HG03280 (cell line): ENCODE results near the gene NACC2.

Source experiments
- ATAC-seq: cut with Tn5 transposase; IDR thresholded peaks from one replicate; pipeline ENCODE4 v1.9.1; 2021; ENCODE audit warnings: mild to moderate bottlenecking, moderate library complexity; ENCODE audit not compliant: unreplicated experiment

Gene NACC2

GRCh38 chr9:136095070-136096058 lies at the start of gene NACC2:
TSS of gene NACC2 (minus strand) at chr9:136095289. CDS start at chr9:136050521, 44,768 bp downstream.
- no peak for ATAC-seq

GRCh38 chr9:136144450-136144849 lies 49.4 kb upstream of the NACC2 start:
- no peak for ATAC-seq

- ATAC-seq: no peak
These were observed 48.3 kb upstream of the NACC2 start for GRCh38 chr9:136143215-136144001.

- ATAC-seq: no peak
These were observed 47.7 kb upstream of the NACC2 start for GRCh38 chr9:136142859-136143214.

GRCh38 chr9:136142414-136142796 lies 47.3 kb upstream of the NACC2 start:
- ATAC-seq: no peak

- ATAC-seq: no peak
These were observed 46.8 kb upstream of the NACC2 start for GRCh38 chr9:136141682-136142413.

- ATAC-seq: no peak
These were observed 45.9 kb upstream of the NACC2 start for GRCh38 chr9:136140966-136141365.

- no peak for ATAC-seq
These were observed 45.0 kb upstream of the NACC2 start for GRCh38 chr9:136140046-136140445.

- no peak for ATAC-seq
These were observed 43.5 kb upstream of the NACC2 start for GRCh38 chr9:136138566-136138965.

GRCh38 chr9:136137321-136138265 lies 42.5 kb upstream of the NACC2 start:
- ATAC-seq: no peak

- ATAC-seq: no peak
These were observed 41.2 kb upstream of the NACC2 start for GRCh38 chr9:136136127-136136925.

GRCh38 chr9:136135326-136136126 lies 40.4 kb upstream of the NACC2 start:
- ATAC-seq: no peak

- ATAC-seq: no peak
These were observed 38.9 kb upstream of the NACC2 start for GRCh38 chr9:136133959-136134484.

- ATAC-seq: no peak
These were observed 38.3 kb upstream of the NACC2 start for GRCh38 chr9:136133191-136133958.

- no peak for ATAC-seq
These were observed 37.5 kb upstream of the NACC2 start for GRCh38 chr9:136132512-136133050.

GRCh38 chr9:136131629-136132511 lies 36.8 kb upstream of the NACC2 start:
- no peak for ATAC-seq
